ENCODE data around the gene BRIP1.
"Not testable (repeated sequence)": the region's sequence is repeated elsewhere in the genome, so short reads cannot be mapped to it uniquely, and the experiment has no call there.

The BRIP1 gene

DNA sequence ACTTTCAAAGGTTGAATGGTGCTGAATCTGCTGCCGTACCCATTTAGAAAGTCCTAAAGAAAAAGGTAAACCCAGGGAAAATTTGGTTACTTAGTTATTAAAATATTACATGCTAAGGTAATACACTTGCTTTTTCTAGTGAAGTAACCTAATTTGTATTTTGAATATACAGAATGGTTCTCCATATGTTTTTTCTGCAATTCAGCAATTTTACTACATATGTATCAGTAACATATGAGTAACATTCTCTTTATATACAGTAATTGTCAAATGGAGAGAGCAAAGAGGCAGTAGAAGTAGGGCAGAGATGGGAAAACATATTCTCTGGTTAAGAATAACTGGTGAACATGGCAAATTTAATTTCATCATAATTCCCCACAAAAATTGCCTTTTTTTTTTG lies 177.2 kb downstream of the BRIP1 start:
- Histone ChIP-seq H3K9ac (ENCODE audit: low read depth in 1 of 2, low read length in 2 of 2) (no peak overlapping the region), H3K27ac (ENCODE audit: low read depth, low read length) (no peak overlapping the region), H3K36me3 (ENCODE audit: control insufficient read depth in 1 of 2, insufficient read depth in 2 of 2, low read length in 2 of 2) (no peaks in the 10 kb centered on the region), H3K27me3 (ENCODE audit: control insufficient read depth in 1 of 2, insufficient read depth in 2 of 2, low read length in 2 of 2) (no peaks in the 10 kb centered on the region), H3K4me3 (ENCODE audit: low read depth in 1 of 2, low read length in 2 of 2) (no peak overlapping the region), H3K9me3 (ENCODE audit: control insufficient read depth in 1 of 2, low read length in 2 of 2) (no peaks in the 10 kb centered on the region), H3K4me1 (ENCODE audit: control insufficient read depth in 1 of 2, insufficient read depth in 2 of 2, low read length in 2 of 2) (no peaks in the 10 kb centered on the region)

GRCh38 chr17:61684818-61685217 lies 178.5 kb downstream of the BRIP1 start:
- Histone ChIP-seq H3K9me3 (ENCODE audit: control insufficient read depth in 1 of 2, low read length in 2 of 2) (no peaks in the 10 kb centered on the region), H3K4me3 (ENCODE audit: low read depth in 1 of 2, low read length in 2 of 2) (no peak overlapping the region), H3K36me3 (ENCODE audit: control insufficient read depth in 1 of 2, insufficient read depth in 2 of 2, low read length in 2 of 2) (no peaks in the 10 kb centered on the region), H3K27me3 (ENCODE audit: control insufficient read depth in 1 of 2, insufficient read depth in 2 of 2, low read length in 2 of 2) (no peaks in the 10 kb centered on the region), H3K4me1 (ENCODE audit: control insufficient read depth in 1 of 2, insufficient read depth in 2 of 2, low read length in 2 of 2) (no peaks in the 10 kb centered on the region), H3K27ac (ENCODE audit: low read depth, low read length) (no peak overlapping the region), H3K9ac (ENCODE audit: low read depth in 1 of 2, low read length in 2 of 2) (no peak overlapping the region)

GRCh38 chr17:61684172-61684571 lies 179.2 kb downstream of the BRIP1 start:
- Histone ChIP-seq H3K4me3 (ENCODE audit: low read depth in 1 of 2, low read length in 2 of 2) (no peak overlapping the region), H3K9ac (ENCODE audit: low read depth in 1 of 2, low read length in 2 of 2) (no peak overlapping the region), H3K9me3 (ENCODE audit: control insufficient read depth in 1 of 2, low read length in 2 of 2) (no peaks in the 10 kb centered on the region), H3K36me3 (ENCODE audit: control insufficient read depth in 1 of 2, insufficient read depth in 2 of 2, low read length in 2 of 2) (no peaks in the 10 kb centered on the region), H3K27ac (ENCODE audit: low read depth, low read length) (no peak overlapping the region), H3K4me1 (ENCODE audit: control insufficient read depth in 1 of 2, insufficient read depth in 2 of 2, low read length in 2 of 2) (no peaks in the 10 kb centered on the region), H3K27me3 (ENCODE audit: control insufficient read depth in 1 of 2, insufficient read depth in 2 of 2, low read length in 2 of 2) (no peaks in the 10 kb centered on the region)

DNA sequence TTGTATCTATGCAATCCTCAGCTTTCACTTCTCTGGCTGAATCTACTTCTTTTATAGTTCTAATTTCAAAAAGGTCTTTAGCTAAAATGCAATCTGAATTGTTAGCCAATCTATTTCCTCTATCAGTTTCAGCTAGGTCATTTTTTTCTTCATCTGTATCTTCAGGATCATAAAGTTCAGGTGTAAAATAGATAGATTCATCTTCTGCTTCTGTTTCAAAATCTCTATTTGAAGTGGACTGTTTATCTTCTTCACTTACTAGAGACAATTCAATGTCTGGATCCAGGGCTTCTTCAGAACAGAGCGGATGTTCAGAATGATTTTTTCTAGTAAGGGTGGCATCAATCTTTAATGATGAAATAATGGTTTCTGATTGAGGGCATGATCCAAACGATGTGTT lies 179.9 kb downstream of the BRIP1 start:
- Histone ChIP-seq H3K4me1 (ENCODE audit: control insufficient read depth in 1 of 2, insufficient read depth in 2 of 2, low read length in 2 of 2) (no peaks in the 10 kb centered on the region), H3K4me3 (ENCODE audit: low read depth in 1 of 2, low read length in 2 of 2) (no peak overlapping the region), H3K9me3 (ENCODE audit: control insufficient read depth in 1 of 2, low read length in 2 of 2) (no peaks in the 10 kb centered on the region), H3K9ac (ENCODE audit: low read depth in 1 of 2, low read length in 2 of 2) (no peak overlapping the region), H3K27me3 (ENCODE audit: control insufficient read depth in 1 of 2, insufficient read depth in 2 of 2, low read length in 2 of 2) (no peaks in the 10 kb centered on the region), H3K27ac (ENCODE audit: low read depth, low read length) (no peak overlapping the region), H3K36me3 (ENCODE audit: control insufficient read depth in 1 of 2, insufficient read depth in 2 of 2, low read length in 2 of 2) (no peaks in the 10 kb centered on the region)

DNA sequence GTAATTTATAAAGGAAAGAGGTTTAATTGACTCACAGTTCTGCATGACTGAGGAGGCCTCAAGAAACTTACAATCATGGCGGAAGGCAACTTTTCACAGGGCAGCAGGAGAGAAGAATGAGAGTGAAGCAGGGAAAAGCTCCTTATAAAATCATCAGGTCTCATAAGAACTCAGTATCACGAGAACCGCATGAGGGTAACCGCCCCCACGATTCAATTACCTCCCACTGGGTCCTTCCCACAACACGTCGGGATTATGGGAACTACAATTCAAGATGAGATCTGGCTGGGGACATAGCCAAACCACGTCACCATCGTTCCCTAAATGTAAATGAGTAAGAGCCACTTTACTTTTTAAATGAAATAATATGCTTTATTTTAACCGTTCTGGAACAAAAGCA lies 182.4 kb downstream of the BRIP1 start:
- no peaks in the 10 kb centered on the region for H3K36me3 ChIP-seq (ENCODE audit: control insufficient read depth in 1 of 2, insufficient read depth in 2 of 2, low read length in 2 of 2)
- H3K4me1 ChIP-seq (ENCODE audit: control insufficient read depth in 1 of 2, insufficient read depth in 2 of 2, low read length in 2 of 2): no peaks in the 10 kb centered on the region
- H3K9me3 ChIP-seq (ENCODE audit: control insufficient read depth in 1 of 2, low read length in 2 of 2): no peaks in the 10 kb centered on the region
- H3K4me3 ChIP-seq (ENCODE audit: low read depth in 1 of 2, low read length in 2 of 2): no peak overlapping the region
- no peaks in the 10 kb centered on the region for H3K27me3 ChIP-seq (ENCODE audit: control insufficient read depth in 1 of 2, insufficient read depth in 2 of 2, low read length in 2 of 2)
- H3K9ac ChIP-seq (ENCODE audit: low read depth in 1 of 2, low read length in 2 of 2): no peak overlapping the region
- no peak overlapping the region for H3K27ac ChIP-seq (ENCODE audit: low read depth, low read length)

DNA sequence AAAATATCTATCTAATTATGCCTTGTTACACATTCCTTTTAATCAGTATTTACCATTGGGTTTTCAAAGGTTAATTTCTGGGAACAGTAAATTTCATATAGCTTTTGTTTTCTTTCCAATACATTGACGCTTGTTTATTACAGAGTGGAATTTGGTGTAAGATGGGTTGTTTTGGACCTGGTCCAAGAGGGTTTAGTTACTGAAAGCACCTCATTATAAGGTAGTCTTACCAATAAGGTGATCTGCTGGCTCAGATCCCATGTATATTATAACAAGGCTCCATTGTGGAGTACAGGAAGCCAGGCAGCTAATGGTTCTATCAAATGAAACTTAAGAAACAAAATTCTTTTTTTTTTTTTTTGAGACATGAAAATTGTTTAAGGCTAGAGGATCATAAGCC lies 185.0 kb downstream of the BRIP1 start:
- Histone ChIP-seq H3K9me3 (ENCODE audit: control insufficient read depth in 1 of 2, low read length in 2 of 2) (no peaks in the 10 kb centered on the region), H3K27ac (ENCODE audit: low read depth, low read length) (no peak overlapping the region), H3K36me3 (ENCODE audit: control insufficient read depth in 1 of 2, insufficient read depth in 2 of 2, low read length in 2 of 2) (no peaks in the 10 kb centered on the region), H3K9ac (ENCODE audit: low read depth in 1 of 2, low read length in 2 of 2) (no peak overlapping the region), H3K27me3 (ENCODE audit: control insufficient read depth in 1 of 2, insufficient read depth in 2 of 2, low read length in 2 of 2) (no peaks in the 10 kb centered on the region), H3K4me1 (ENCODE audit: control insufficient read depth in 1 of 2, insufficient read depth in 2 of 2, low read length in 2 of 2) (no peaks in the 10 kb centered on the region), H3K4me3 (ENCODE audit: low read depth in 1 of 2, low read length in 2 of 2) (no peak overlapping the region)

GRCh38 chr17:61677150-61677811 lies 186.0 kb downstream of the BRIP1 start:
- not testable (repeated sequence) for H3K4me3 ChIP-seq (ENCODE audit: low read depth in 1 of 2, low read length in 2 of 2); H3K36me3 ChIP-seq (ENCODE audit: control insufficient read depth in 1 of 2, insufficient read depth in 2 of 2, low read length in 2 of 2); H3K9ac ChIP-seq (ENCODE audit: low read depth in 1 of 2, low read length in 2 of 2); H3K27me3 ChIP-seq (ENCODE audit: control insufficient read depth in 1 of 2, insufficient read depth in 2 of 2, low read length in 2 of 2); H3K27ac ChIP-seq (ENCODE audit: low read depth, low read length); H3K9me3 ChIP-seq (ENCODE audit: control insufficient read depth in 1 of 2, low read length in 2 of 2); H3K4me1 ChIP-seq (ENCODE audit: control insufficient read depth in 1 of 2, insufficient read depth in 2 of 2, low read length in 2 of 2)

- not testable (repeated sequence) for H3K4me1 ChIP-seq (ENCODE audit: control insufficient read depth in 1 of 2, insufficient read depth in 2 of 2, low read length in 2 of 2)
Observed at GRCh38 chr17:61676522-61676921, 186.8 kb downstream of the BRIP1 start.

GRCh38 chr17:61674609-61675008 lies 188.7 kb downstream of the BRIP1 start:
- not testable (repeated sequence) for H3K9me3 ChIP-seq (ENCODE audit: control insufficient read depth in 1 of 2, low read length in 2 of 2); H3K4me1 ChIP-seq (ENCODE audit: control insufficient read depth in 1 of 2, insufficient read depth in 2 of 2, low read length in 2 of 2); H3K27me3 ChIP-seq (ENCODE audit: control insufficient read depth in 1 of 2, insufficient read depth in 2 of 2, low read length in 2 of 2); H3K4me3 ChIP-seq (ENCODE audit: low read depth in 1 of 2, low read length in 2 of 2); H3K27ac ChIP-seq (ENCODE audit: low read depth, low read length); H3K9ac ChIP-seq (ENCODE audit: low read depth in 1 of 2, low read length in 2 of 2); H3K36me3 ChIP-seq (ENCODE audit: control insufficient read depth in 1 of 2, insufficient read depth in 2 of 2, low read length in 2 of 2)

More at GRCh38 chr17:61676522-61676921, 186.8 kb downstream of the BRIP1 start:
- not testable (repeated sequence) for H3K9me3 ChIP-seq (ENCODE audit: control insufficient read depth in 1 of 2, low read length in 2 of 2); H3K36me3 ChIP-seq (ENCODE audit: control insufficient read depth in 1 of 2, insufficient read depth in 2 of 2, low read length in 2 of 2); H3K27ac ChIP-seq (ENCODE audit: low read depth, low read length); H3K9ac ChIP-seq (ENCODE audit: low read depth in 1 of 2, low read length in 2 of 2); H3K27me3 ChIP-seq (ENCODE audit: control insufficient read depth in 1 of 2, insufficient read depth in 2 of 2, low read length in 2 of 2); H3K4me3 ChIP-seq (ENCODE audit: low read depth in 1 of 2, low read length in 2 of 2)

GRCh38 chr17:61673019-61673897 lies 190.1 kb downstream of the BRIP1 start:
- H3K27me3 ChIP-seq (ENCODE audit: control insufficient read depth in 1 of 2, insufficient read depth in 2 of 2, low read length in 2 of 2); H3K9me3 ChIP-seq (ENCODE audit: control insufficient read depth in 1 of 2, low read length in 2 of 2); H3K27ac ChIP-seq (ENCODE audit: low read depth, low read length); H3K36me3 ChIP-seq (ENCODE audit: control insufficient read depth in 1 of 2, insufficient read depth in 2 of 2, low read length in 2 of 2); H3K4me3 ChIP-seq (ENCODE audit: low read depth in 1 of 2, low read length in 2 of 2); H3K9ac ChIP-seq (ENCODE audit: low read depth in 1 of 2, low read length in 2 of 2); H3K4me1 ChIP-seq (ENCODE audit: control insufficient read depth in 1 of 2, insufficient read depth in 2 of 2, low read length in 2 of 2): not testable (repeated sequence)
